ENCODE results near the gene PLEKHM3. TPM values are rescaled to one million over a fixed set of nuclear protein-coding genes. Genes with fewer than 3 reads are reported as not detected.

PLEKHM3 gene
- total and polyA plus RNA-seq, 2 of the 13 experiments (the other 11 are each of a cell fraction or from before 2014, with no cell fraction given): 4.5 to 4.7 TPM

DNA sequence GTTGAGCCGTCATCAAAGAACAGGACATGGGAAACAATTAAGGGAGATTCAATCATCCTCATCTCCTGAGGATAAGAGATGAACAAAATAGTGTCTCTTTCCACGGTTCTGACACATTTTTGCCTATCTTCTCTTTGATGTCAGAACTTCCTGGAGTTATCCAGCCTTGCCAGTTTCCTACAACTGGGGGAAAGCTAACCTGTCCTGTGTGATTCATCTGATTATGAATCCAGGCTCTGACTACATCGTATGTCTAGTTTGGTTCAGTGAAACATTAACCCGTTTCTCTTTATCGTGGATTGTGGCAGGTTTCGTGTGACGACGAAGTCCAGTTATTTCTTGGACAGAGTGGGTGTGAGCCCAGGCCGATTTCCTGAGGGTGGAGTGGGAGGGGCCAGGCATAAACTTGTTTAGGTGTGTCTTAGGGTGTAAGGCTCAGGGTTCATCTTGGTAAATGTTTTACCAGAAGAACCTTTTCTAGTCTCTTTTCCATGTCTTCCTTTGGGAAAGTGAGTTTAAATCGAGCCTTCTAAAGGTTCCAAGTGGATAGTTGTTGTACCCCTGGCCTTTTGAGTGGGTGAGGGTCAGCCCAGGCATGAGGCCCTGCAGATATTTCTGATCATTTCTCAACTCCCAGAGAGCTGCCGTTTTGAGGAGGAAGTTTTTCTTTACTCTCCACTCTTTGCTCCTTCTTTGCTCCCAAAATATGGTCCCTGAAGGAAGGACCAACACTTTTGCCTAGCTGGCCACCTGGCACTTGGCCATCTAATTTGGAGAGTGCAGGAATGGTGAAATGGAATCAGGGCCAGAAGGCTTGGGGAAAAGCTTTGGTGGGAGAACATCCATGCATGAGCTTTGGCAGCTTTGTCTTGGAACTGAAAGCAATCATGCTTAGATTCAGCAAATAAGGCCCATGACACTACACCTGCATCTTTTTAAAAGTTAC is 205.2 kb downstream of the PLEKHM3 start (continued):
- TF ChIP-seq ZSCAN30 (CRISPR knock-in tag; IDR thresholded peaks at IDR 0.05) (no peak), ZNF629 (CRISPR knock-in tag; conservative IDR thresholded peaks at IDR 0.05) (no peak; the same call in none of the 2 replicates), ZNF382 (CRISPR knock-in tag; IDR thresholded peaks at IDR 0.05; ENCODE audit: borderline replicate concordance) (no peak), ZNF547 (CRISPR knock-in tag; IDR thresholded peaks at IDR 0.05) (peak; percentile 36), ZNF549 (CRISPR knock-in tag; IDR thresholded peaks at IDR 0.05) (no peak), MAZ (IDR thresholded peaks at IDR 0.05; ENCODE audit: borderline replicate concordance, low read depth, low read length) (no peak), MAZ (CRISPR knock-in tag; IDR thresholded peaks at IDR 0.05; ENCODE audit: low read depth) (no peak), TEAD3 (CRISPR knock-in tag; optimal IDR thresholded peaks at IDR 0.05; ENCODE audit: borderline replicate concordance) (peak; percentile 95), ZFAT (CRISPR knock-in tag; conservative IDR thresholded peaks at IDR 0.05) (no peak), ZNF567 (CRISPR knock-in tag; IDR thresholded peaks at IDR 0.05; ENCODE audit: borderline replicate concordance) (no peak), ZNF605 (CRISPR knock-in tag; IDR thresholded peaks at IDR 0.05) (peak; percentile 77; the same call in 1 of the 2 replicates), SKIL (CRISPR knock-in tag; IDR thresholded peaks at IDR 0.05; ENCODE audit: borderline replicate concordance) (peak; percentile 54; the same call in 1 of the 2 replicates), GABPA (IDR thresholded peaks at IDR 0.05; ENCODE audit: low read depth, low read length) (no peak), GABPA (CRISPR knock-in tag; IDR thresholded peaks at IDR 0.05; ENCODE audit: low read depth) (peak; percentile 46; the same call in 1 of the 2 replicates), HHEX (CRISPR knock-in tag; IDR thresholded peaks at IDR 0.05) (no peak), ZNF251 (CRISPR knock-in tag; IDR thresholded peaks at IDR 0.05) (no peak)
- TF ChIP-seq, protein P1, sequence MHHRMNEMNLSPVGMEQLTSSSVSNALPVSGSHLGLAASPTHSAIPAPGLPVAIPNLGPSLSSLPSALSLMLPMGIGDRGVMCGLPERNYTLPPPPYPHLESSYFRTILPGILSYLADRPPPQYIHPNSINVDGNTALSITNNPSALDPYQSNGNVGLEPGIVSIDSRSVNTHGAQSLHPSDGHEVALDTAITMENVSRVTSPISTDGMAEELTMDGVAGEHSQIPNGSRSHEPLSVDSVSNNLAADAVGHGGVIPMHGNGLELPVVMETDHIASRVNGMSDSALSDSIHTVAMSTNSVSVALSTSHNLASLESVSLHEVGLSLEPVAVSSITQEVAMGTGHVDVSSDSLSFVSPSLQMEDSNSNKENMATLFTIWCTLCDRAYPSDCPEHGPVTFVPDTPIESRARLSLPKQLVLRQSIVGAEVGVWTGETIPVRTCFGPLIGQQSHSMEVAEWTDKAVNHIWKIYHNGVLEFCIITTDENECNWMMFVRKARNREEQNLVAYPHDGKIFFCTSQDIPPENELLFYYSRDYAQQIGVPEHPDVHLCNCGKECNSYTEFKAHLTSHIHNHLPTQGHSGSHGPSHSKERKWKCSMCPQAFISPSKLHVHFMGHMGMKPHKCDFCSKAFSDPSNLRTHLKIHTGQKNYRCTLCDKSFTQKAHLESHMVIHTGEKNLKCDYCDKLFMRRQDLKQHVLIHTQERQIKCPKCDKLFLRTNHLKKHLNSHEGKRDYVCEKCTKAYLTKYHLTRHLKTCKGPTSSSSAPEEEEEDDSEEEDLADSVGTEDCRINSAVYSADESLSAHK (CRISPR knock-in tag; IDR thresholded peaks at IDR 0.05; ENCODE audit: borderline replicate concordance): no peak
- TF ChIP-seq, protein P2, sequence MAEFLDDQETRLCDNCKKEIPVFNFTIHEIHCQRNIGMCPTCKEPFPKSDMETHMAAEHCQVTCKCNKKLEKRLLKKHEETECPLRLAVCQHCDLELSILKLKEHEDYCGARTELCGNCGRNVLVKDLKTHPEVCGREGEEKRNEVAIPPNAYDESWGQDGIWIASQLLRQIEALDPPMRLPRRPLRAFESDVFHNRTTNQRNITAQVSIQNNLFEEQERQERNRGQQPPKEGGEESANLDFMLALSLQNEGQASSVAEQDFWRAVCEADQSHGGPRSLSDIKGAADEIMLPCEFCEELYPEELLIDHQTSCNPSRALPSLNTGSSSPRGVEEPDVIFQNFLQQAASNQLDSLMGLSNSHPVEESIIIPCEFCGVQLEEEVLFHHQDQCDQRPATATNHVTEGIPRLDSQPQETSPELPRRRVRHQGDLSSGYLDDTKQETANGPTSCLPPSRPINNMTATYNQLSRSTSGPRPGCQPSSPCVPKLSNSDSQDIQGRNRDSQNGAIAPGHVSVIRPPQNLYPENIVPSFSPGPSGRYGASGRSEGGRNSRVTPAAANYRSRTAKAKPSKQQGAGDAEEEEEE (CRISPR knock-in tag; IDR thresholded peaks at IDR 0.05; ENCODE audit: borderline replicate concordance): no peak
- TF ChIP-seq, protein P3, sequence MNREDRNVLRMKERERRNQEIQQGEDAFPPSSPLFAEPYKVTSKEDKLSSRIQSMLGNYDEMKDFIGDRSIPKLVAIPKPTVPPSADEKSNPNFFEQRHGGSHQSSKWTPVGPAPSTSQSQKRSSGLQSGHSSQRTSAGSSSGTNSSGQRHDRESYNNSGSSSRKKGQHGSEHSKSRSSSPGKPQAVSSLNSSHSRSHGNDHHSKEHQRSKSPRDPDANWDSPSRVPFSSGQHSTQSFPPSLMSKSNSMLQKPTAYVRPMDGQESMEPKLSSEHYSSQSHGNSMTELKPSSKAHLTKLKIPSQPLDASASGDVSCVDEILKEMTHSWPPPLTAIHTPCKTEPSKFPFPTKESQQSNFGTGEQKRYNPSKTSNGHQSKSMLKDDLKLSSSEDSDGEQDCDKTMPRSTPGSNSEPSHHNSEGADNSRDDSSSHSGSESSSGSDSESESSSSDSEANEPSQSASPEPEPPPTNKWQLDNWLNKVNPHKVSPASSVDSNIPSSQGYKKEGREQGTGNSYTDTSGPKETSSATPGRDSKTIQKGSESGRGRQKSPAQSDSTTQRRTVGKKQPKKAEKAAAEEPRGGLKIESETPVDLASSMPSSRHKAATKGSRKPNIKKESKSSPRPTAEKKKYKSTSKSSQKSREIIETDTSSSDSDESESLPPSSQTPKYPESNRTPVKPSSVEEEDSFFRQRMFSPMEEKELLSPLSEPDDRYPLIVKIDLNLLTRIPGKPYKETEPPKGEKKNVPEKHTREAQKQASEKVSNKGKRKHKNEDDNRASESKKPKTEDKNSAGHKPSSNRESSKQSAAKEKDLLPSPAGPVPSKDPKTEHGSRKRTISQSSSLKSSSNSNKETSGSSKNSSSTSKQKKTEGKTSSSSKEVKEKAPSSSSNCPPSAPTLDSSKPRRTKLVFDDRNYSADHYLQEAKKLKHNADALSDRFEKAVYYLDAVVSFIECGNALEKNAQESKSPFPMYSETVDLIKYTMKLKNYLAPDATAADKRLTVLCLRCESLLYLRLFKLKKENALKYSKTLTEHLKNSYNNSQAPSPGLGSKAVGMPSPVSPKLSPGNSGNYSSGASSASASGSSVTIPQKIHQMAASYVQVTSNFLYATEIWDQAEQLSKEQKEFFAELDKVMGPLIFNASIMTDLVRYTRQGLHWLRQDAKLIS (CRISPR knock-in tag; IDR thresholded peaks at IDR 0.05): no peak

Measured in HepG2 (cell line).